ENCODE measurements around the gene KRT75.

The KRT75 gene

GRCh38 chr12:52379536-52379935, 54.6 kb downstream of the KRT75 start:
- Mint-ChIP-seq H3K4me1 (ENCODE audit: low read depth) (peaks cover 18% of the 10 kb centered on the region), H3K36me3 (no peaks in the 10 kb centered on the region), H3K9me3 (ENCODE audit: low read depth) (no peaks in the 10 kb centered on the region), H3K27me3 (peaks cover 8% of the 10 kb centered on the region), H3K4me3 (no peak overlapping the region), H3K27ac (no peak overlapping the region)

GRCh38 chr12:52378091-52378490, 56.1 kb downstream of the KRT75 start:
- H3K9me3 Mint-ChIP-seq (ENCODE audit: low read depth) = peaks cover 8% of the 10 kb centered on the region
- H3K36me3 Mint-ChIP-seq = no peaks in the 10 kb centered on the region
- H3K4me3 Mint-ChIP-seq = no peak overlapping the region
- peaks cover 13% of the 10 kb centered on the region for H3K4me1 Mint-ChIP-seq (ENCODE audit: low read depth)
- no peak overlapping the region for H3K27ac Mint-ChIP-seq
- peaks cover 8% of the 10 kb centered on the region for H3K27me3 Mint-ChIP-seq

GRCh38 chr12:52377266-52377665, 56.9 kb downstream of the KRT75 start:
- no peak overlapping the region for H3K4me3 Mint-ChIP-seq
- H3K27me3 Mint-ChIP-seq = peaks cover 8% of the 10 kb centered on the region
- H3K9me3 Mint-ChIP-seq (ENCODE audit: low read depth) = peaks cover 8% of the 10 kb centered on the region
- H3K27ac Mint-ChIP-seq = no peak overlapping the region
- peaks cover 5% of the 10 kb centered on the region for H3K4me1 Mint-ChIP-seq (ENCODE audit: low read depth)
- H3K36me3 Mint-ChIP-seq = no peaks in the 10 kb centered on the region

All from activated naive CD8-positive, alpha-beta T cell (primary cell).